HL-60 (cell line): ENCODE results near the gene PRELID2.

Experiments
- DNase-seq, 2 experiments: peaks; one replicate each; pipeline ENCODE4 v3.0.0-alpha.2; 2010 to 2020; ENCODE audit warnings: low read depth in 1 of 2, low spot score in 1 of 2
- H3K27ac ChIP-seq: fragments of 250-450 bp; sonication (Bioruptor Pico); replicated peaks from 2 replicates; pipeline ENCODE4 v1.5.1; 2020; ENCODE audit warnings: mild to moderate bottlenecking, moderate library complexity
- H3K27me3 ChIP-seq: fragments of 250-450 bp; sonication (Bioruptor Pico); 2 replicates; pipeline ENCODE4 v1.5.1; 2021; ENCODE audit warnings: mild to moderate bottlenecking, moderate library complexity; ENCODE audit not compliant: insufficient read depth, poor library complexity, severe bottlenecking
- H3K4me3 ChIP-seq: replicated peaks from 2 replicates; pipeline ENCODE4 v1.5.1; 2011; ENCODE audit warnings: mild to moderate bottlenecking, control low read depth, low read length; ENCODE audit not compliant: insufficient read depth
- GABPA ChIP-seq: IDR thresholded peaks from 2 replicates; pipeline ENCODE4 v1.6.1; 2012; ENCODE audit warnings: low read depth
- POLR2AphosphoS5 ChIP-seq: IDR thresholded peaks from 2 replicates; pipeline ENCODE4 v1.6.1; 2012; ENCODE audit warnings: low read depth
- REST ChIP-seq: IDR thresholded peaks from 2 replicates; pipeline ENCODE4 v1.6.1; 2012; ENCODE audit warnings: low read depth; ENCODE audit not compliant: insufficient replicate concordance
- SPI1 ChIP-seq: IDR thresholded peaks from 2 replicates; pipeline ENCODE4 v1.6.1; 2012; ENCODE audit warnings: low read depth, mild to moderate bottlenecking, borderline replicate concordance
- TF ChIP-seq, protein P1 (sequence below): IDR thresholded peaks from one replicate; pipeline ENCODE4 v1.5.1; 2011; ENCODE audit warnings: low read length, control low read depth, inconsistent platforms; ENCODE audit not compliant: insufficient read depth

Gene PRELID2

DNA sequence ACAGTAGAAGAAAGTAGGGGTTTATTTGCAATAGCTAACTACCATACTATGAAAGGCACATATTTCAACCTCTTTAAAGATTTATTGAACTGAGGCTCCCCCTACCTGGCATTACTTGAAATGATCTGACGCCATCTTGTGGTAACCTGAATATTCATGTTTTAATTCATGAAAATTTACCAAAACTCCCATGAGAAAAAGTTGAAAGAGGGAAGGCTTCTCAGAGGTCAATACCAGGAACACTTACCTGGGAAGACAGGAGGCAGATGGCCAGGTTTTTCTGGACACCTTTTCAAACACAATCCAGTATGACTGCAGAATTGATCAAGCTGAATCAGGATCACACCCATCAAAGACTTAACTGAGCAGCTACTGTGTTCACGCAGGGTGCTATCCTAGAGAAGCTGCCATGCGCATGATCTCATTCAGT lies 9.4 kb downstream of the PRELID2 start:
- Histone ChIP-seq H3K27me3 (peaks cover 2% of the 10 kb centered on the region), H3K4me3 (no peak overlapping the region), H3K27ac (no peak overlapping the region)
- peak; percentile 8 to 9 for DNase-seq
- TF ChIP-seq, protein P1, sequence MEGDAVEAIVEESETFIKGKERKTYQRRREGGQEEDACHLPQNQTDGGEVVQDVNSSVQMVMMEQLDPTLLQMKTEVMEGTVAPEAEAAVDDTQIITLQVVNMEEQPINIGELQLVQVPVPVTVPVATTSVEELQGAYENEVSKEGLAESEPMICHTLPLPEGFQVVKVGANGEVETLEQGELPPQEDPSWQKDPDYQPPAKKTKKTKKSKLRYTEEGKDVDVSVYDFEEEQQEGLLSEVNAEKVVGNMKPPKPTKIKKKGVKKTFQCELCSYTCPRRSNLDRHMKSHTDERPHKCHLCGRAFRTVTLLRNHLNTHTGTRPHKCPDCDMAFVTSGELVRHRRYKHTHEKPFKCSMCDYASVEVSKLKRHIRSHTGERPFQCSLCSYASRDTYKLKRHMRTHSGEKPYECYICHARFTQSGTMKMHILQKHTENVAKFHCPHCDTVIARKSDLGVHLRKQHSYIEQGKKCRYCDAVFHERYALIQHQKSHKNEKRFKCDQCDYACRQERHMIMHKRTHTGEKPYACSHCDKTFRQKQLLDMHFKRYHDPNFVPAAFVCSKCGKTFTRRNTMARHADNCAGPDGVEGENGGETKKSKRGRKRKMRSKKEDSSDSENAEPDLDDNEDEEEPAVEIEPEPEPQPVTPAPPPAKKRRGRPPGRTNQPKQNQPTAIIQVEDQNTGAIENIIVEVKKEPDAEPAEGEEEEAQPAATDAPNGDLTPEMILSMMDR, result peak; percentile 48
- TF ChIP-seq SPI1, result no peak

DNA sequence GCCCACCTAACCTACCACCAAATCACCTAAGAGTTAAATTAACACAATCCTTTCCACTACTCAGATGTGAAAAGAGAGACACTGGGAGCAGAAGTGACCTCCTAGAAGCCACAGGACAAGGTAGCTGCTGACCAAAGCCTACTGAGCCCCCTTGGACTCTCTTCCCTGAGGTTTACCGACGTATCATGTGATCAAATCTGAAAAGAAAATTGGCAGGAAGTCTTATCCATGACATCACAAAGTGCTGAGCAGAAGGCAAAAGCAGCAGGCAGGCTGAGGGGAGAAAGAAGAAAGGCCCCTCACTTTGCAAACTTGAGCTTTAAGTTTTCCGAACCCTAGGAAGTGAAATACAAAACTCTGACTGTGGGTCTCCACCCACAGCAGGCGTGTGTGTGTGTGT lies 11.1 kb downstream of the PRELID2 start:
- Histone ChIP-seq H3K27ac (no peak overlapping the region), H3K27me3 (peaks cover 2% of the 10 kb centered on the region), H3K4me3 (no peak overlapping the region)
- no peak for DNase-seq
- TF ChIP-seq SPI1 (no peak), REST (no peak), POLR2AphosphoS5 (no peak), GABPA (no peak)
- TF ChIP-seq, protein P1, result no peak

DNA sequence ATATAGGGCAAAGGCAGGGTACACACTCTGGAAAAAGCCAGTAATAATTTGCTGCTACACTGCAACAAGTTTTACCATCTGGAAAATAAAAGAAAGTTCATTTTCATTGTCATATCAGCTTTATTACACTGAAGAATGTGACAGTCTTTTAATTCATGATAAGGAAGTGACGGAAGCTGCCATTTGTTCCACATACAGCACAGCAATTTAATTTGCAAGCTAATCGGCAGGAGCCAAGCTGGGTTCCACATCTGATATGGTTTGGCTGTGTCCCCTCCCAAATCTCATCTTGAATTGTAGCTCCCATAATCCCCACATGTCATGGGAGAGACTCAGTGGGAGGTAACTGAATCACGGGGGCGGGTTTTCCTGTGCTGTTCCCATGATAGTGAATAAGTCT lies 16.5 kb downstream of the PRELID2 start:
- TF ChIP-seq GABPA (no peak), POLR2AphosphoS5 (no peak), SPI1 (no peak), REST (no peak)
- TF ChIP-seq, protein P1, result no peak
- no peaks in the 10 kb centered on the region for H3K27me3 ChIP-seq
- no peak for DNase-seq
- H3K4me3 ChIP-seq, result no peak overlapping the region
- H3K27ac ChIP-seq, result no peak overlapping the region

GRCh38 chr5:145812877-145813276 lies 22.3 kb downstream of the PRELID2 start:
- no peak overlapping the region for H3K4me3 ChIP-seq
- no peak for DNase-seq
- TF ChIP-seq GABPA (no peak), REST (no peak), POLR2AphosphoS5 (no peak), SPI1 (no peak)
- TF ChIP-seq, protein P1, result no peak
- no peak overlapping the region for H3K27ac ChIP-seq
- H3K27me3 ChIP-seq, result no peaks in the 10 kb centered on the region
